GM04503 (cell line): ENCODE results near the gene NDC1.
"Not testable (repeated sequence)": the region's sequence is repeated elsewhere in the genome, so short reads cannot be mapped to it uniquely, and the experiment has no call there.

Experiments
- DNase-seq: peaks from one replicate; pipeline ENCODE4 v3.0.0-alpha.2; 2012; ENCODE audit warnings: low read depth

The NDC1 gene

DNA sequence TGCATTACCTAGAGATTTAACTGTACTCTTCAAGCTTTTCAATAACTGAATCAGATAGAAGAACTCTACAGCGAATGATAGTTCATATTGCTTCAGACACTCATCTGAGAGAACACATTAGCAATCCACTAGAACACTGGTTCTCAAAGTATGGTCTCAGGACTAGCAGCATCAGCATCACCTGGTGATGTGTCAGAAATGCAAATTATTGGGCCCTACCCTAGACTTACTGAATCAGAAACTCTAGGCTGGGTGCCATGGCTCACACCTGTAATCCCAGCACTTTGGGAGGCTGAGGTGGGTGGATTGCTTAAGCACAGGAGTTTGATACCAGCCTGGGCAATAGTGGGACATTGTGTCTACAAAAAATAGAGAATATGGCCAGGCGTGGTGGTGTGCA lies 74.2 kb downstream of the NDC1 start:
- no peak for DNase-seq

DNA sequence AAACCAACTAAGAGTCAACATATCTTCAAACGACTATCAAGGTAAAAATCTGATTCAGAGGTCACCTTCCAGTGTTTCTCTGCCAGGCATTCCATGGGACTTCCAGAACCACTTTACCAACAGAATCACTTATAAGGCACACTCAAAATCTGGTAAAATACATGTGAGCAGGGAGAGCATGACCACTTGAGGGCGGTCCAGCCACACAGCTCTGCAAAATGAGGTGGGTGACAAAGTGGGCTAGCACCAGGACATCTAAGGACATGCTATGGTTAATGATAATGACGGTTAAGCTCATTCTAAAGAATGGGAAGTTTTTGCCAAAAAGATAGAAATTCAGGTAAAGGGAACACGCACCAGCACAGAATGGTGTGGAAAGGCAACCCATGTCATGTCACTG lies 74.6 kb downstream of the NDC1 start:
- no peak for DNase-seq

DNA sequence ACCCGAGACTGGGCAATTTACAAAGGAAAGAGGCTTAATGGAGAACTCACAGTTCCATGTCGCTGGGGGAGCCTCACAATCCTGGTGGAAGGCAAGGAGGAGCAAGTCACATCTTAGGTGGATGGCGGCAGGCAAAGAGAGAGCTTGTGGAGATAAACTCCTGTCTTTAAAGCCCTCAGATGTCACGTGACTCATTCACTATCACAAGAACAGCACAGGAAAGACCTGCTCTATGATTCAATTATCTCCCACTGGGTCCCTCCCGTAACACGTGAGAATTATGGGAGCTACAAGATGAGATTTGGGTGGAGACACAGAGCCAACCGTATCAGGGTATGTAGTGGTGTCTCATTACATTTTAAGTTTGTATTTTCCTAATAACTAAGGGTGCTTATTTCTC lies 77.6 kb downstream of the NDC1 start:
- DNase-seq = not testable (repeated sequence)

GRCh38 chr1:53755874-53756273 lies 82.2 kb downstream of the NDC1 start:
- no peak for DNase-seq

DNA sequence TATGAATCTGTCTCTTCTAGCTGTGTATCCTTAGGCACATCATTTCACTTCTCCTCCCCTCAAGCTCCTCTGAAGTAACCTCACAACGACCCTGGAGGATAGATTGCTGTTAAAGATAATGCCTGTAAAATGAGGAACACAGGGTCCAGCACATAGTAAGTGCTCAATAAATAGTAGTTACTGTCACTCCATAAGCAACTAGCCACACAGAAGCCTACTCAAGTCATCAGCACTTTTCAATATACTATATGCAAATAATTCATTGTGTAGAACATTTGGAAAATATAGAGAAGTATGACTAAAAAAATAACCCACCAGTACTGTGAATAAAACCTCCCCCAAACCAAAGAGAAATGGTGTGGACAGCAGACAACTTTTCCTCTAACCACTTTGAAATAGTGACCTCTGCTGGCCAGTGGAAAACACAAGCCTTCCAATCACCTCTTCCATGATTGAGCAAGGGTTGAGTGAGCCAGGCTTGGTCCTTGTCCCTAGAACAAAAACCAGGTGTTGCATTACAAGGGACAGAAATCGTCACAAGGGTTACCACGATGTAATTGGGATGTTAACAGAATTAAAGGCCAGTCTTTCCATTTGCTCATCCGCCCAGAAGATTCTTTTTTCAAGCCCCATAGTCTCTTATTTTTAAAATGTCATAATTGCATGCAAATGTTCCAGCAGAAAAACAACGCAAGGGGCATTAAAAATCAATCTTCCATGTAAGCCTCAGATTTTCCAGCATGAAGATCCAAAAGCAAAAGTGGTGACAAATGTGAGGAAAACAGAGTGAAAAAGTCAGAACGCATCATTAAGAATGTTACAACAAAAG lies 83.4 kb downstream of the NDC1 start:
- no peak for DNase-seq

DNA sequence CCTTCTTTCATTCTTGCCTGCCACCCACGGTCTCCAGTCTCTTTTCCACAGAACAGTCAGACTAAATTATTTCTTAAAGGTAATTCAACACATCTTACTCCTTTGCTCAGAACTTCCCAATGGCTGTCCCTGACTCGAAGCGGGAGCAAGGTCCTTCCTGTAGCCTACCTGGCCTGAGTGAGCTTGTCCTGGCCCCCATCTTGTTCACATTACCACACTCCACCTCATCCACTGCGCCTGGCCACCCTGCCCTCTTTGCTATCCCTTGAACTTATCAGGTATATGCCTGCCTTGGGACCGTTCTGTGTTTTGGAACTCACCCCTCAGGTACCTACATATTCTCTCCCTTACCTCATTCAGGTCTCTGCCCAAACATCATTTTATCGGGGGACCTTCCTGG lies 85.8 kb downstream of the NDC1 start:
- DNase-seq = no peak

- no peak for DNase-seq
Observed at GRCh38 chr1:53747841-53748240, 90.3 kb downstream of the NDC1 start.

DNA sequence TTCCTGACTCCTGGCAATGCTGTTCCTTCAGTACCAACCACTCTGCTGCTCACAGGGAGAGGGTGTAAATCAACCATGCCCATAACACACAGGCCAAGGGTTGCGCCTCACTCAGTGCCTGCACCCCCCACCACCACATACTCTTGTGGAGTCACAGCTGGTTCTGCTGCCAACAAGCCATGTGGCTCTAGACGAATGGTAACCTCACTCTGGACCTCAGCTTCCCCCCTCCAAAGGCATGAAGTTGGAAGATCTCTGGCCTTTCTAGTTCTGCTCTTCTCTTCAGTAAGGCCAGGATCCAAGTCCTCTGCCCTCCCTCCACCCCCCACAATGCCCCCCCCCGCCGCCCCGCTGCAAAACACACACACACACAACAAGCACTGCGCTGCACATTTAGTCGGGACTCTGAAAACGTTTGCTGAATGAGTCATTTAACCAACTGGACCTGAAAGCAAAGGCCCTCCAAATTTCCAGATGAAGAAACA lies 97.4 kb downstream of the NDC1 start:
- peak; percentile 74 for DNase-seq

DNA sequence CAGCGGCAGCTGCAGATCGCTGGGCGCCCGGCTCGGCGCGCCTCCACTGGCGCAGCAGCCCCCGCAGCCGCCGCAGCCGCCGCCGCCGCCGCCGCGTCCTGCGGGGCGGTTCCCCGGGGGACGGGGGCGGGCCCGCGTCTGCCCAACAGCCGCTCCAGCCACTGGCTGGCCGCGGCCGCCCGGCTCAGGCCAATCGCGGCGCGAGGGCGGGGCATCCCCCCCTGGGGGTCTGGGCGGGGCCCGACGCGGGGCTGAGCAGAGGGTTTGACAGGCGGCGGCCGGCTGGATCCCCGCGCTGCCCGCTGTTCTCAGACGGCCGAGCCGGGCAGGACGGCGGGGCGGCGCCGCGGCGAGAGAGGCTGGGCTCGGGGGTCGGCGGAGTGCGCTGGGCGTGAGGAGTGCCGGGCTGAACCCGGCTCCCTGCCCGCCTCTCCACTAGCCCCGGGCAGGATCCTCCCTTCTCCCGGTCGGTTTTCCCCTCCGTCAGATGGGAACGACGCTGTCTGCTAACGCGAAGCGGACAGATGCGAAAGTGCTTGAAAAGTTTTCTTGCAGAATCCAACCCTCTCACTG lies 98.9 kb downstream of the NDC1 start, which contains the start of gene GLIS1:
Gene GLIS1, minus strand, starts transcription at position 56 of the 573 bp plus-strand sequence. CDS start 1,100 bp downstream, outside the sequence.
- no peak for DNase-seq

DNA sequence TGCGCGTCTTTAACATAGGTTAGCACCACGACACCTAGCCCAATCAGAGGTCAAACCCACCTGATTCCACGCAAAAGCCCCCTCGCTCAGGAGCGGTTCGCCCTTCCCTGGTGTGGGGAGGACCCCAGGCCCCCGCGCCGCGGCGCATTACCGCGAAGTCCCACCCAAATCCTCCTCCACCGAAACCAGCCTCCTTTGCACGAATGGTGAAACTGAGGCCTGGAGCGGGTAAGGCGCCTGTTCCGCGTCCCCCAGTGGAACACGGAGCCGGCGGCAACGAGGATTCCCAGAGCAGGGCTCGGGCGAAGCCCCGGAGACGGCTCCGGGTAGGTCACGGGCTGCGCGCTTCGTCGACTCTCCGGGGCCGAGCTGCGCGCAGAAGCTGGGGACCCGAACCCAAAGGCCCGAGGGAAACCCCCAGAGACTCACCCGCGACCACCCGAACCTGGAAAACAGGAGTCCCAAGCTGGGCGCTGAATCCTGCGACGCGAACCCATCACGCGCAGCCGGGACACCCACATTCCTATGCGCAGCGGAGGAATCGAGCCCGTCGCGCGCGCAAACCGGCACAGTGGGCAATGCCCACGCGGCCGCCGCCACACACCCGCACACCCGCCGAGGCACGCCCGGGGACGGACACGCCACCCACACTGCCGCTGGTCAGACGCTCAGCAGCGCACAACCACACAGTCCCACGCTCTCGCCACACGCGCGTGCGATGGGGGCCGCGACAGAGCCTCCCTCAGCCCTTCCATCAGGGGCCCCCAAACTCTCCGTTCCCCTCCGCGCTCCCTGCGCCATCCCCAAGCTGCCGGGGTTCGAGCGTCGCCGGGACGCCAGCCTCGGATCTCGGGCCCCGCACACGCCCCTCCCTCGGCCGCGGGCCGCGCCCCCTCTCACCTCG lies 99.6 kb downstream of the NDC1 start:
- no peak for DNase-seq

- DNase-seq = no peak
Observed at GRCh38 chr1:53737648-53738204, 100.4 kb downstream of the NDC1 start.

DNA sequence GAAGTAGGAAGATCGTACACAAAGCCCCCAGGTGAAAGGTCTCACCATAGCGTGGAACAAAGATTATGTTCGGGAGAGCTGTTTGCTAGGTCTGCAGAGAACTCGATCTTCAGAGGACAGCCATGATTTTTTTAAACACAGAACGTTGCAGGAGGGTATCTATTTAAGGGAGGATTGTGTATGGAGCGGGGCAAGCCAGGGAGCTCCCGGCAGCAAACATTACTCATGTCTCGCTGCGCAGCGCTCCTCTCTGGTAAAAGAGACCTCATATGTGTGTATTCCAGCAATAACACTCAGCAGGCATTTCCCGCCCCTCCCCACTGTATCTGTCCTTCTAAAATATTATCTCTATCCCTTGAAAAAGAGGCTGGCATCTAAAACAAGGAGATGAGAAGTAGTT lies 101.8 kb downstream of the NDC1 start:
- DNase-seq = no peak

- DNase-seq = no peak
Observed at GRCh38 chr1:53735681-53736080, 102.4 kb downstream of the NDC1 start.

DNA sequence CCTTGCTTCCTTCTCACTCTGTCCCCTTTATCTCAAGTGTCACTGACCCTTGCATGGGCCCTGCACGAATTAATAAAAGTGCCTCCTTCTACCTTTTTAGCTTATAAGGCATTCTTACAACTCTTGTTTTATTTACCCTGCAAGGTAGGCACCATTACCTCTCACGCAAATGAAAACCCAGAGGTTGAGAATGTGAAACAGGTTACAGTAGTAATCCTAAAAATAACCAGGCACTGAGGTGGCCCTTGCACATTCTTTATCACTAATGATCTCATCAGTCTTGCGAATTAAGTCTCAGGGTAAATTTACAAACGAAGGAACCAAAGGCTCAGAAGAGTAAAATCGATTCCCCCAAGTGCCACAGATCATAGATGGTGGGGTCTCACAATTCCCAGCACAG lies 102.8 kb downstream of the NDC1 start:
- DNase-seq = no peak

DNA sequence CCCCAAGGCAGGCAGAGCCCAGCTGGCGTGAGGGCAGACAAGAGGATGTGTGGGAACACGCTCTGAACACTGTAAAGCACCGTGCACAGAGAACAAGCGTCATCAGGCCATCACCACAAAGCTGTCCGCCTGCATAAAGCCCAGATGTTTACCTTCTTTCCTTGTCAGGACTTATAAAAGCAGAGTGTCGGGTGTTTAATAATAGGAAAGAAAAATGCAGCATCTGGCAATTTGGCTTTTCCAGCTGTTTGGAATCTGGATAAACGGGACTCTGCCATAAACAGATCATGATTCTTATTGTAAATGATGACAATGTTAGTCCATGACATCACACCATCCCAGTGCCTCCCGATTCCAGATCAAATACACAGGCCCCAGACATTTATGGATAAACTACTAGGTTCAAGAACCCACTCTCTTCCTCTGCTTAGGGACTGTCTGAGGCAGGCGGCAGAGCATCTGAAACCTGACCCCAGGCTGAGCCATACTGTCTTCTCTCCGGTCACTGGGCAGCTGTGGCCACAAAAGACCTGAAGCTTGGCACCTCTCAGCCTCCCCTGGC lies 103.4 kb downstream of the NDC1 start:
- peak; percentile 49 for DNase-seq

- peak; percentile 83 for DNase-seq
Observed at GRCh38 chr1:53733975-53734649, 104.0 kb downstream of the NDC1 start.

DNA sequence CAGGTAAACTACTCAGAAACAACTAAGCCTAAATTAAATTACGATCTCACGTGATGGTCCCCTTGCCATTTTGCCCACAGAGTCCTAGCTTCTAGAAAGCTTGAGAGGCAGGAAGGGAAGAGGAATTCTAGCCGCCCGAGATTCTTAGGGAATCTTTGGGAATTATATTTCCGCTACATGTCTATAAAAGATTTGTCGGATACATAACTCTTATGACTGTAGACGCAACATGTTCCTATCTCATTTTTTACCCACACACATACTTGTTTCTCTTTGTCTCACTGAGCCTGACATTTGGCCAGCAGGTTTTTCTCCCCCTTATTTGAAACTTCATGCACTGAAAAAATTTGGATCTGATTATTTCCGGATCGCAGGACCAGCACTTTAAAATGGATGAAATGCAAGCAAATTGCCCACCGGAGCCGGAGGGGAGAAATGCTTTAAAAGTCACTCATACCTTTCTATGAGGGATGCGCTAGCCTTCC lies 104.6 kb downstream of the NDC1 start:
- no peak for DNase-seq

GRCh38 chr1:53732912-53733317 lies 105.2 kb downstream of the NDC1 start:
- DNase-seq = peak; percentile 93

DNA sequence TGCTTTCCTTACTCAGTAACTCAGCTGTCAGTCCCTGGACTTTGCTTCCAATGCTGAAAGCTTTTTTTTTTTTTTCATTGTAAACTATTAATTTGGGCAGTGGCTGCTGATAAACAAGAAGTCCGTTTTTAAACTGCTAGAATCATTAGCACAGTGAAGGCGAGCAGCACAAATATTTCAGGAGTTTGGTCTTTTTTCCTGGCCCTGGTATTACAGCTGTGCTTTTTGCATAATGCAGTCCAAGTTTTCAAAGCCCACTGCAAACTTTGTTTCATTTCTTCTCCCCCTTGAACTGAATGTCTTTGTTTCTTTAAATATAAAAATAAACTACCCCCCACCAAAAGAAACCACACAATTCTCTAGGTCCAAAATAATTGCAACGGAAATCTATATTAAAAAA lies 105.7 kb downstream of the NDC1 start:
- no peak for DNase-seq

GRCh38 chr1:53731779-53732305 lies 106.3 kb downstream of the NDC1 start:
- DNase-seq = no peak
